HL-60 (cell line): ENCODE results near the gene GRSF1.

ENCODE experiments used
- DNase-seq, 2 experiments: peaks; one replicate each; pipeline ENCODE4 v3.0.0-alpha.2; 2010 to 2020; ENCODE audit warnings: low read depth in 1 of 2, low spot score in 1 of 2
- H3K27ac ChIP-seq: fragments of 250-450 bp; sonication (Bioruptor Pico); replicated peaks from 2 replicates; pipeline ENCODE4 v1.5.1; 2020; ENCODE audit warnings: mild to moderate bottlenecking, moderate library complexity
- H3K27me3 ChIP-seq: fragments of 250-450 bp; sonication (Bioruptor Pico); 2 replicates; pipeline ENCODE4 v1.5.1; 2021; ENCODE audit warnings: mild to moderate bottlenecking, moderate library complexity; ENCODE audit not compliant: insufficient read depth, poor library complexity, severe bottlenecking
- H3K4me3 ChIP-seq: replicated peaks from 2 replicates; pipeline ENCODE4 v1.5.1; 2011; ENCODE audit warnings: mild to moderate bottlenecking, control low read depth, low read length; ENCODE audit not compliant: insufficient read depth
- GABPA ChIP-seq: IDR thresholded peaks from 2 replicates; pipeline ENCODE4 v1.6.1; 2012; ENCODE audit warnings: low read depth
- POLR2AphosphoS5 ChIP-seq: IDR thresholded peaks from 2 replicates; pipeline ENCODE4 v1.6.1; 2012; ENCODE audit warnings: low read depth
- REST ChIP-seq: IDR thresholded peaks from 2 replicates; pipeline ENCODE4 v1.6.1; 2012; ENCODE audit warnings: low read depth; ENCODE audit not compliant: insufficient replicate concordance
- SPI1 ChIP-seq: IDR thresholded peaks from 2 replicates; pipeline ENCODE4 v1.6.1; 2012; ENCODE audit warnings: low read depth, mild to moderate bottlenecking, borderline replicate concordance
- TF ChIP-seq, protein P1 (sequence below): IDR thresholded peaks from one replicate; pipeline ENCODE4 v1.5.1; 2011; ENCODE audit warnings: low read length, control low read depth, inconsistent platforms; ENCODE audit not compliant: insufficient read depth

The GRSF1 gene

DNA sequence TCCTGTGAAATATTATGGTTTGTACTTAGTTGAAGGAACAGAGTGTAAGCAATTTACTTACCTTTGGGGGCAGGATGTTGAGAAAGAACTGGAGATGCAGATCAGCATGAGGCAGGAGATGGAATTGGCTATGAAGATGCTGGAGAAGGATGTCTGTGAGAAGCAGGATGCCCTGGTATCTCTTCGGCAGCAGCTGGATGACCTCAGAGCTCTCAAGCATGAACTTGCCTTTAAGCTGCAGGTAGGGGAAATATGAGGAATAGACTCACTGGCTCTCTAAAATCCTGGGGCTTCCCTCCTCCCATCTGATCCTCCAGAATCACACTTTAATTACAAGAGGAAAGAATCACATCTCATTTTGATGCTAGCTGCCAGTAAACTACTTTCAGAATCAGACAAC lies 51.0 kb downstream of the GRSF1 start:
- H3K27me3 ChIP-seq = no peaks in the 10 kb centered on the region
- TF ChIP-seq REST (no peak), GABPA (no peak), SPI1 (no peak), POLR2AphosphoS5 (no peak)
- TF ChIP-seq, protein P1, sequence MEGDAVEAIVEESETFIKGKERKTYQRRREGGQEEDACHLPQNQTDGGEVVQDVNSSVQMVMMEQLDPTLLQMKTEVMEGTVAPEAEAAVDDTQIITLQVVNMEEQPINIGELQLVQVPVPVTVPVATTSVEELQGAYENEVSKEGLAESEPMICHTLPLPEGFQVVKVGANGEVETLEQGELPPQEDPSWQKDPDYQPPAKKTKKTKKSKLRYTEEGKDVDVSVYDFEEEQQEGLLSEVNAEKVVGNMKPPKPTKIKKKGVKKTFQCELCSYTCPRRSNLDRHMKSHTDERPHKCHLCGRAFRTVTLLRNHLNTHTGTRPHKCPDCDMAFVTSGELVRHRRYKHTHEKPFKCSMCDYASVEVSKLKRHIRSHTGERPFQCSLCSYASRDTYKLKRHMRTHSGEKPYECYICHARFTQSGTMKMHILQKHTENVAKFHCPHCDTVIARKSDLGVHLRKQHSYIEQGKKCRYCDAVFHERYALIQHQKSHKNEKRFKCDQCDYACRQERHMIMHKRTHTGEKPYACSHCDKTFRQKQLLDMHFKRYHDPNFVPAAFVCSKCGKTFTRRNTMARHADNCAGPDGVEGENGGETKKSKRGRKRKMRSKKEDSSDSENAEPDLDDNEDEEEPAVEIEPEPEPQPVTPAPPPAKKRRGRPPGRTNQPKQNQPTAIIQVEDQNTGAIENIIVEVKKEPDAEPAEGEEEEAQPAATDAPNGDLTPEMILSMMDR = no peak
- no peak for DNase-seq
- no peak overlapping the region for H3K27ac ChIP-seq
- no peak overlapping the region for H3K4me3 ChIP-seq

DNA sequence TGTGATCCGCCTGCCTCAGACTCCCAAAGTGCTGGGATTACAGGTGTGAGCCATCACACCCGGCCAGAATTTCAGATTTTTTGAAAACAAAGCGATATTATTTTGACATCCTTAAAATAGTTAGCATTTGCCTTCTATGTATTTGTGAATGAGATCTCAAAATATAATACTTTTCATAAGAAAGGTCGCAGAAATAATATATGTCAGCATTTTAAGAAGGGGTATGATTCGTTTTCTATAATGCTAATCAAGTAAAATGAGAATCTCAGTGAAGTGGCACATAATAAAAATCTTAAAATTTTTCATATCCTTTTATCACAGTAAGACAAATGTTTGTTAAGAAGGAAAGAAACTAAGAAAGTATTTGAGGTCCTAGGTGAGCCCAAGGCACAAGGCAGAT lies 52.2 kb downstream of the GRSF1 start:
- no peak for TF ChIP-seq REST
- TF ChIP-seq POLR2AphosphoS5 = no peak
- TF ChIP-seq, protein P1 = no peak
- TF ChIP-seq GABPA = no peak
- no peak for TF ChIP-seq SPI1
- no peak overlapping the region for H3K27ac ChIP-seq
- H3K27me3 ChIP-seq = no peaks in the 10 kb centered on the region
- H3K4me3 ChIP-seq = no peak overlapping the region
- DNase-seq = no peak

DNA sequence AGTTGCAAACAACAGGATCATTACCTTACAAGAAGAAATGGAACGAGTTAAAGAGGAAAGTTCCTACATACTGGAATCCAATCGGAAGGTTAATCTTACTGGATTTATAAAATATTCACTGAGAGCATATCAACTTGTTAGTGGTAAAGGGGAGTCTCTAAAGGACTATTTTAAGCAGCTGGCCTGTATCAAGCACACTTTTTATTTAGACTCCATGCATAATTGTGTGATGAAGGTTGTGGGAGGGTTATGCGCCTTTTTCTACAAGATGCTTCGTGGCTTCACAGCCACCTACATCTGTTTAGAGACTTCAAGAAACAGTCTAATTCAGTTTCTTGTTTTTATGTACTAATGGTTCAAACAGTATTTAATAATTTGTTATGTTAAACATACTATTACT lies 56.6 kb downstream of the GRSF1 start:
- Histone ChIP-seq H3K27ac (no peak overlapping the region), H3K27me3 (no peaks in the 10 kb centered on the region), H3K4me3 (no peak overlapping the region)
- DNase-seq = no peak
- TF ChIP-seq GABPA (no peak), SPI1 (no peak), REST (no peak), POLR2AphosphoS5 (no peak)

- Histone ChIP-seq H3K27me3 (no peaks in the 10 kb centered on the region), H3K27ac (no peak overlapping the region), H3K4me3 (no peak overlapping the region)
- DNase-seq = no peak
- no peak for TF ChIP-seq REST
- TF ChIP-seq, protein P1 = no peak
Observed at GRCh38 chr4:70778888-70779422, 60.7 kb downstream of the GRSF1 start.
